ENCODE data around the gene PTPN6. TPM values are rescaled to one million over a fixed set of nuclear protein-coding genes. Genes with fewer than 3 reads are reported as not detected.

Gene PTPN6
- total and polyA plus RNA-seq, 2 of the 13 experiments (the other 11 are each of a cell fraction or from before 2014, with no cell fraction given): 10.5 to 10.6 TPM

- TF ChIP-seq SMYD3 (CRISPR knock-in tag; IDR thresholded peaks at IDR 0.05): no peak
- 0 out of 2 replicates have a peak, but pooled peaks have one; percentile 34 for TF ChIP-seq ZNF225 (CRISPR knock-in tag; IDR thresholded peaks at IDR 0.05)
Observed at GRCh38 chr12:6964605-6965025, 13.5 kb downstream of the PTPN6 start (continued).

GRCh38 chr12:6965026-6965661, 14.0 kb downstream of the PTPN6 start:
- no peaks in the 10 kb centered on the region; the same call in 1 of the 2 replicates for H4K20me1 ChIP-seq (ENCODE audit: insufficient read depth, low read length)
- H3K4me3 ChIP-seq (replicated peaks in 1 of 3; ENCODE audit: insufficient read depth in 1 of 3, low read depth in 2 of 3, low read length in 3 of 3): no peak overlapping the region
- in situ Hi-C loops (cut with HindIII; ENCODE audit: extremely low pct_ligation_motif_present, low pct_unique_long_range_greater_than_20kb): no loop called here
- H2AFZ ChIP-seq (ENCODE audit: low read length): no peak overlapping the region
- H3K79me2 ChIP-seq (ENCODE audit: insufficient read depth, low read length): peaks cover 25% of the 10 kb centered on the region
- H3K4me2 ChIP-seq (ENCODE audit: low read depth, low read length): no peak overlapping the region
- H3K27ac ChIP-seq (ENCODE audit: extremely low read length, insufficient read depth, low read length): peak overlapping the region; percentile 46
- intact Hi-C loops (cut with micrococcal nuclease; ENCODE audit: unreplicated experiment): no loop called here
- ATAC-seq: peak; percentile 54
- no TSS peak for BruUV-seq (replicated peaks)
- CTCF ChIA-PET (ENCODE audit: low intra/inter-chr PET ratio, low total read pairs): interaction anchor here (0.6 to 2.1 kb wide), 7 partner anchors 19 to 229 kb away, joined by 3 to 15 read pairs (median 4); partner anchors contain the start of genes C12orf57 and RNU7-1
- no peak overlapping the region for H3K9ac ChIP-seq (ENCODE audit: insufficient read depth, low read depth, low read length)
- peaks cover 57% of the 10 kb centered on the region for H3K4me1 ChIP-seq (ENCODE audit: insufficient read depth, low read length)
- POLR2A ChIA-PET: interaction anchor here (0.9 to 8.0 kb wide), 6 partner anchors 16 to 96 kb away, joined by 3 to 180 read pairs (median 6); partner anchors contain the start of genes C12orf57, LPCAT3, RNU7-1 and SPSB2
- 55% methylated on average over 12 of the region's 12 CpGs for WGBS (ENCODE audit: low lambda C conversion rate)
- peak; percentile 72 for DNase-seq (ENCODE audit: low spot score)
- no peaks in the 10 kb centered on the region; a peak in 1 of 5 replicates for H3K27me3 ChIP-seq (ENCODE audit: control insufficient read depth in 1 of 2, insufficient read depth in 2 of 2, low read length in 2 of 2)
- H3K9me3 ChIP-seq (ENCODE audit: low read length): no peaks in the 10 kb centered on the region
- peak; percentile 47 for FAIRE-seq
- H3K36me3 ChIP-seq (replicated peaks in 1 of 2; ENCODE audit: control insufficient read depth in 1 of 2, insufficient read depth in 2 of 2, low read length in 2 of 2): peaks cover 22 to 38% of the 10 kb centered on the region in 2 experiments
- TF ChIP-seq SATB2 (CRISPR knock-in tag; IDR thresholded peaks at IDR 0.05): 0 out of 2 replicates have a peak, but pooled peaks have one; percentile 67
- 0 out of 2 replicates have a peak, but pooled peaks have one; percentile 32 for TF ChIP-seq BRD4 (CRISPR knock-in tag; IDR thresholded peaks at IDR 0.05)
- no peak for TF ChIP-seq FOXP1 (IDR thresholded peaks at IDR 0.05)
- TF ChIP-seq FOXP1 (CRISPR knock-in tag; IDR thresholded peaks at IDR 0.05): no peak
- TF ChIP-seq, protein P1, sequence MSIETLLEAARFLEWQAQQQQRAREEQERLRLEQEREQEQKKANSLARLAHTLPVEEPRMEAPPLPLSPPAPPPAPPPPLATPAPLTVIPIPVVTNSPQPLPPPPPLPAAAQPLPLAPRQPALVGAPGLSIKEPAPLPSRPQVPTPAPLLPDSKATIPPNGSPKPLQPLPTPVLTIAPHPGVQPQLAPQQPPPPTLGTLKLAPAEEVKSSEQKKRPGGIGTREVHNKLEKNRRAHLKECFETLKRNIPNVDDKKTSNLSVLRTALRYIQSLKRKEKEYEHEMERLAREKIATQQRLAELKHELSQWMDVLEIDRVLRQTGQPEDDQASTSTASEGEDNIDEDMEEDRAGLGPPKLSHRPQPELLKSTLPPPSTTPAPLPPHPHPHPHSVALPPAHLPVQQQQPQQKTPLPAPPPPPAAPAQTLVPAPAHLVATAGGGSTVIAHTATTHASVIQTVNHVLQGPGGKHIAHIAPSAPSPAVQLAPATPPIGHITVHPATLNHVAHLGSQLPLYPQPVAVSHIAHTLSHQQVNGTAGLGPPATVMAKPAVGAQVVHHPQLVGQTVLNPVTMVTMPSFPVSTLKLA (IDR thresholded peaks at IDR 0.05): peak; percentile 30; the same call in 1 of the 2 replicates
- peak; percentile 90 for TF ChIP-seq XRCC5 (optimal IDR thresholded peaks at IDR 0.05; ENCODE audit: low read length)
- TF ChIP-seq ZNF580 (CRISPR knock-in tag; IDR thresholded peaks at IDR 0.05; ENCODE audit: borderline replicate concordance, low read depth): 0 out of 2 replicates have a peak, but pooled peaks have one; percentile 38
- peak; percentile 51; the same call in 1 of the 2 replicates for TF ChIP-seq ZNF574 (CRISPR knock-in tag; IDR thresholded peaks at IDR 0.05)
- TF ChIP-seq GABPB1 (CRISPR knock-in tag; IDR thresholded peaks at IDR 0.05): peak; percentile 30; the same call in 1 of the 2 replicates
- no peak for TF ChIP-seq MAF1 (CRISPR knock-in tag; IDR thresholded peaks at IDR 0.05; ENCODE audit: borderline replicate concordance)
- no peak for TF ChIP-seq RFX3 (CRISPR knock-in tag; IDR thresholded peaks at IDR 0.05)
- no peak for TF ChIP-seq PRDM10 (CRISPR knock-in tag; IDR thresholded peaks at IDR 0.05; ENCODE audit: low read depth)
